ENCODE data around the gene BEND5. TPM values are rescaled to one million over a fixed set of nuclear protein-coding genes. Genes with fewer than 3 reads are reported as not detected.

The BEND5 gene
- total RNA-seq, 1 donor from 2014 or later, result 23.9 TPM

GRCh38 chr1:48718705-48719104 is 58.0 kb downstream of the BEND5 start:
- H3K9me3 Mint-ChIP-seq (ENCODE audit: low read depth), result no peaks in the 10 kb centered on the region
- TF ChIP-seq CTCF (IDR thresholded peaks at IDR 0.05; ENCODE audit: unreplicated experiment), result no peak
- H3K27ac Mint-ChIP-seq, result no peak overlapping the region
- H3K27me3 Mint-ChIP-seq, result no peaks in the 10 kb centered on the region
- H3K36me3 Mint-ChIP-seq (ENCODE audit: insufficient read depth), result no peaks in the 10 kb centered on the region
- no peak for DNase-seq (ENCODE audit: low spot score, unreplicated experiment)
- no peak overlapping the region for H3K4me3 Mint-ChIP-seq (ENCODE audit: low read depth)
- H3K4me1 Mint-ChIP-seq (ENCODE audit: low read depth), result no peaks in the 10 kb centered on the region

GRCh38 chr1:48718116-48718630 is 58.5 kb downstream of the BEND5 start:
- no peak overlapping the region for H3K4me3 Mint-ChIP-seq (ENCODE audit: low read depth)
- H3K27me3 Mint-ChIP-seq, result no peaks in the 10 kb centered on the region
- no peak overlapping the region for H3K27ac Mint-ChIP-seq
- DNase-seq (ENCODE audit: low spot score, unreplicated experiment), result no peak
- no peak for TF ChIP-seq CTCF (IDR thresholded peaks at IDR 0.05; ENCODE audit: unreplicated experiment)
- no peaks in the 10 kb centered on the region for H3K9me3 Mint-ChIP-seq (ENCODE audit: low read depth)
- no peaks in the 10 kb centered on the region for H3K4me1 Mint-ChIP-seq (ENCODE audit: low read depth)
- no peaks in the 10 kb centered on the region for H3K36me3 Mint-ChIP-seq (ENCODE audit: insufficient read depth)

GRCh38 chr1:48717082-48717481 is 59.6 kb downstream of the BEND5 start:
- no peaks in the 10 kb centered on the region for H3K27me3 Mint-ChIP-seq
- no peak overlapping the region for H3K27ac Mint-ChIP-seq
- H3K36me3 Mint-ChIP-seq (ENCODE audit: insufficient read depth), result no peaks in the 10 kb centered on the region
- H3K4me3 Mint-ChIP-seq (ENCODE audit: low read depth), result no peak overlapping the region
- TF ChIP-seq CTCF (IDR thresholded peaks at IDR 0.05; ENCODE audit: unreplicated experiment), result no peak
- no peaks in the 10 kb centered on the region for H3K4me1 Mint-ChIP-seq (ENCODE audit: low read depth)
- DNase-seq (ENCODE audit: low spot score, unreplicated experiment), result no peak
- no peaks in the 10 kb centered on the region for H3K9me3 Mint-ChIP-seq (ENCODE audit: low read depth)

GRCh38 chr1:48715921-48716320 is 60.8 kb downstream of the BEND5 start:
- H3K4me1 Mint-ChIP-seq (ENCODE audit: low read depth), result no peaks in the 10 kb centered on the region

GRCh38 chr1:48710915-48711314 is 65.8 kb downstream of the BEND5 start:
- Mint-ChIP-seq H3K4me1 (ENCODE audit: low read depth) (no peaks in the 10 kb centered on the region), H3K27me3 (no peaks in the 10 kb centered on the region), H3K9me3 (ENCODE audit: low read depth) (no peaks in the 10 kb centered on the region), H3K4me3 (ENCODE audit: low read depth) (no peak overlapping the region), H3K36me3 (ENCODE audit: insufficient read depth) (no peaks in the 10 kb centered on the region), H3K27ac (no peak overlapping the region)
- DNase-seq (ENCODE audit: low spot score, unreplicated experiment), result no peak
- TF ChIP-seq CTCF (IDR thresholded peaks at IDR 0.05; ENCODE audit: unreplicated experiment), result no peak

More at GRCh38 chr1:48715921-48716320, 60.8 kb downstream of the BEND5 start:
- H3K27me3 Mint-ChIP-seq, result no peaks in the 10 kb centered on the region
- no peak overlapping the region for H3K27ac Mint-ChIP-seq
- no peak for DNase-seq (ENCODE audit: low spot score, unreplicated experiment)
- no peaks in the 10 kb centered on the region for H3K9me3 Mint-ChIP-seq (ENCODE audit: low read depth)
- no peak overlapping the region for H3K4me3 Mint-ChIP-seq (ENCODE audit: low read depth)
- H3K36me3 Mint-ChIP-seq (ENCODE audit: insufficient read depth), result no peaks in the 10 kb centered on the region
- TF ChIP-seq CTCF (IDR thresholded peaks at IDR 0.05; ENCODE audit: unreplicated experiment), result no peak

All from progenitor cell of endocrine pancreas (in vitro differentiated cells).